ENCODE data around the gene MAN1B1.
"Not testable (repeated sequence)": the region's sequence is repeated elsewhere in the genome, so short reads cannot be mapped to it uniquely, and the experiment has no call there.

The MAN1B1 gene

DNA sequence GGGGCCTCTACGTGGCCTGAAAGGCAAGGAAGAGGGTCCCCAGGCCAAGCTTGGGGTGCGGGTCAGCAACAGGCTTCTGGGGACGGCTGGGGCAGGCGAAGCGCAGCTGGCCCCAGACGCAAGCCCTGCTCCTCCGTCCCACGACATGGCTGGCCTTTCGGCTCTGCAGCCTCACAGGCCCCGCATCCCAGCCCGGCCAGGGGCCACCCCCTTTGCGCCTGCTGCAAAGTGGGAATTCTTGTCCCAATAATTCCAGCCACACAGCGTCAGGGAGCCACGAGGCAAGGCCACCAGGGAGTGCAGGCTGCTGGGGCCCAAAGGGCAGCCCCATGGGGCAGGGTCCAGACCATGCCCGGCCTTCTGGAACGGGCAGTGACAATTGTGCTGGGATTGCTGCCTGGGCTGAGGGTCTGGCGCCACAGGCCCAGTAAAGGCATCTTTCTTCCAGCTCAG lies 31.8 kb upstream of the MAN1B1 start:
- peak overlapping the region; percentile 88 for H3K27ac ChIP-seq
- TF ChIP-seq, protein P1, sequence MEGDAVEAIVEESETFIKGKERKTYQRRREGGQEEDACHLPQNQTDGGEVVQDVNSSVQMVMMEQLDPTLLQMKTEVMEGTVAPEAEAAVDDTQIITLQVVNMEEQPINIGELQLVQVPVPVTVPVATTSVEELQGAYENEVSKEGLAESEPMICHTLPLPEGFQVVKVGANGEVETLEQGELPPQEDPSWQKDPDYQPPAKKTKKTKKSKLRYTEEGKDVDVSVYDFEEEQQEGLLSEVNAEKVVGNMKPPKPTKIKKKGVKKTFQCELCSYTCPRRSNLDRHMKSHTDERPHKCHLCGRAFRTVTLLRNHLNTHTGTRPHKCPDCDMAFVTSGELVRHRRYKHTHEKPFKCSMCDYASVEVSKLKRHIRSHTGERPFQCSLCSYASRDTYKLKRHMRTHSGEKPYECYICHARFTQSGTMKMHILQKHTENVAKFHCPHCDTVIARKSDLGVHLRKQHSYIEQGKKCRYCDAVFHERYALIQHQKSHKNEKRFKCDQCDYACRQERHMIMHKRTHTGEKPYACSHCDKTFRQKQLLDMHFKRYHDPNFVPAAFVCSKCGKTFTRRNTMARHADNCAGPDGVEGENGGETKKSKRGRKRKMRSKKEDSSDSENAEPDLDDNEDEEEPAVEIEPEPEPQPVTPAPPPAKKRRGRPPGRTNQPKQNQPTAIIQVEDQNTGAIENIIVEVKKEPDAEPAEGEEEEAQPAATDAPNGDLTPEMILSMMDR (conservative IDR thresholded peaks at IDR 0.05), result no peak
- no peak for TF ChIP-seq ZFX (IDR thresholded peaks at IDR 0.05)

DNA sequence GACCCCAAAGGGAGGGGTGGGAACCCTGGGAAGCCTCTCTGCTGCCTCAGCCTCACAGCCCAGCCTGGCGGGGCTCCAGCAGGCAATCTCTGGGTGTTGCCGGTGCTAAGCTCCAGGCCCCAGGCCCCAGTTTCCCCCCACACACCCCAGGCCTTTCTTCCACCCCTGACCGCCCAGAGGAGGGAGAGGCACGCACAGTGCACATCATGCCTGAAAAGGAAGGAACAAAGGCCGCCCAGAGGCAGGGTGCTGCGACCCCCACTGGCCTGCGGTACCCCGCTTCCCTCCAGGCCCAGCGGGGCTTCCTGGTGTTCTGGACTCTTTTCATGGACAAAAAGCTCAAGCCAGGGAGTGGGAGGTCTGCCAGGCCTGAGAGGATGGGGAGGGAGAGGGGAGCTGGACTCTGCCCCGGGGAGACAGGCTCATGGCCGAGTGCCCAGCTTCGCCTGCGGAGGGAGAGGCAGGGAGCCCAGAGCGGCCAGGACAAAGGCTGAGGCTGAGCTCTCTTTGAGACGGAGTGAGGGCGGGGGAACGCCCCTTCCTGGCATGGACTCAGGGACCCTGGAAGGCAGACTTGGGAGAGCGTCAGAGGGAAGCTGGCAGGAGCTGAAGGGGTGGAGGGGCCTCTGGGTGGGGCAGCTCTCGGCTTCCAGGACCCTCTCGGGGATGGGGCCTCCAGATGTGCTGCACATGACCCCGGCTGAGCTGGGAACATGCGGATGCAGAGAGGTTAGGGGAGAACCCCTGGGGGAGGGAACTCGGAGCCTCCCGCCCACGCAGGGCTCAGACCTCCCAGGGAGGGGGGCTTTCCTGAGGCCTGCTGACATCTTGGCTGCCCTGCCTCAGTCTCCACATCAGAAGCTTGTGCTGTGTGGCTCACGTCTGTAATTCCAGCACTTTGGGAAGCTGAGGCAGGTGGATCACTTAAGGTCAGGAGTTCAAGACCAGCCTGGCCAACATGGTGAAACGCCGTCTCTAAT lies 31.1 kb upstream of the MAN1B1 start:
- no peak for TF ChIP-seq ZFX (IDR thresholded peaks at IDR 0.05)
- TF ChIP-seq, protein P1 (conservative IDR thresholded peaks at IDR 0.05), result no peak
- peak overlapping the region; percentile 88 for H3K27ac ChIP-seq

DNA sequence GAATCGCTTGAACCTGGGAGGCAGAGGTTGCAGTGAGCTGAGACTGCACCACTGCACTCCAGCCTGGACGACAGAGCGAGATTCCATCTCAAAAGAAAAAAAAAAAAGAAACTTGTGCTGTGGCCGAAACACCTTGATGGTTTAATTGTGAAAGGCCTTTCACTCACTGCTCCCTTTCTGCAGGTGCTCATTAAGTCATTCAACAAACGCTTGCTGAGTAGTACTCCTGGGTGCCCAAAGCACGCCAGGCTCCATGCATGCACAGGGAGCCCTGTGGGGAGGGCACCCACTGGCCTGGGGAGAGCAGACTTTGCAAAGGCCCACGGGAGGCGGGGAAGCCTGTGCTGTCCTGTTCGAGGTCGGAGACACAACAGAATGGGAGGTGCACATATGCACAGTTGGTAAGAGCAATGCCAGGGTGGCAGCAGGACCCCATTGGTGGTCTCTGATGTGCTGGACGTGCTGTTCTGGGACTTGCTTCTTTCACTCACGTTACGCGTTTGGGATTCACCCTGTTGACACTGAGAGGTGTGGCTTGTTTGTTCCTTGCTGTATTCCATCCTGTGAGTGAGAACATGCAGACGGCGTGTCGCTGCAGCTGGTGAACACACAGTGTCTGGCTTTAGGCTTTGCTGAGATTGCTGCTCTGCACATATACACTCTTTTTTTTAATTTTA lies 29.9 kb upstream of the MAN1B1 start:
- TF ChIP-seq, protein P1 (conservative IDR thresholded peaks at IDR 0.05), result no peak
- TF ChIP-seq ZFX (IDR thresholded peaks at IDR 0.05), result no peak
- peak overlapping the region; percentile 63 for H3K27ac ChIP-seq

DNA sequence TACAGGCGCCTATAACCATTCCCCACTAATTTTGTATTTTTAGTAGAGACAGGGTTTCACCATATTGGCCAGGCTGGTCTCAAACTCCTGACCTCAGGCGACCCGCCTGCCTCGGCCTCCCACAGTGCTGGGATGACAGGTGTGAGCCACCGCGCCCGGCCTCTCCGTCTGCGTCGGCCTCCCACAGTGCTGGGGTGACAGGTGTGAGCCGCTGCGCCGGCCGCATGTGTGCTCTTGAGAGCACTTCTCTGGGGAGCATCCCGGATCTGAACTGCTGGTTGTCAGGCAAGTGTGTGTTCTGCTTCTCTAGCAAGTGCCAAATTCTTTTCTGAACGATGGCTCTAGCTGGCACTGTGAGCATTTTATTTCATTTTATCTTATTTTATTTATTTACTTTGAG lies 29.2 kb upstream of the MAN1B1 start:
- TF ChIP-seq, protein P1 (conservative IDR thresholded peaks at IDR 0.05), result no peak
- H3K27ac ChIP-seq, result peak overlapping the region; percentile 63

DNA sequence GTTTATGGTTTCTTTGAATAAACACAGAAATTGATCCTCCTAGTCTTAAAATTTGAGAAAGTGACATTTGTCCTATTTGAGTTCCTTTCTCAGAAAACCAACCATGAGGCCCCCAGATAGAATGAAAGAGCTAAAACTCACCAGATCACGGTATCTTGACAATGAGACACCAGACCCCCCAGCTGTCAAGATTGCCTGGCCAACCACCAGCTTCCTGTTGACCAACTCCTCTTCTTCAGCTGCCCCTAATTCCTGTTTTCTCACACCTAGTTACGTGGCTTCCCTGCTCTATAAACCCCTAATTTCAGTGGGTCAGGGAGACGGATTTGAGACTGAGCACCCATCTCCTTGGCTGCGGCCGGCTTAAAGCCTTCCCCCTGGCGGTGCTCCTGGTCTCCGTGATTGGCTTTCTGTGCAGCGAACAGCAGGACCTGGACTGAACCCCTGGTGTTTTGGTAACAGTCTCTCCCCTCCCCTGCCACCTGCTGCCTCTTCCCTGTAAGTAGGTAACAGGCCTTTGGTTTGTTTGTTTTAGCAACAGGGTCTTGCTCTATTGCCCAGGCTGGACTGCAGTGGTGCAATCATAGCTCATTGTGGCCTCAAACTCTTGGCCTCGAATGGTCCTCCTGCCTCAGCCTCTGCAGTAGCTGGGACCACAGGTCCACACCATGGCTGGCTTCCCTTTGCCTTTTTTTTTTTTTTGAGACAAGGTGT lies 28.1 kb upstream of the MAN1B1 start:
- TF ChIP-seq, protein P1 (conservative IDR thresholded peaks at IDR 0.05), result no peak
- TF ChIP-seq ZFX (IDR thresholded peaks at IDR 0.05), result no peak
- H3K27ac ChIP-seq, result peak overlapping the region; percentile 63; the same call in 1 of the 2 replicates

DNA sequence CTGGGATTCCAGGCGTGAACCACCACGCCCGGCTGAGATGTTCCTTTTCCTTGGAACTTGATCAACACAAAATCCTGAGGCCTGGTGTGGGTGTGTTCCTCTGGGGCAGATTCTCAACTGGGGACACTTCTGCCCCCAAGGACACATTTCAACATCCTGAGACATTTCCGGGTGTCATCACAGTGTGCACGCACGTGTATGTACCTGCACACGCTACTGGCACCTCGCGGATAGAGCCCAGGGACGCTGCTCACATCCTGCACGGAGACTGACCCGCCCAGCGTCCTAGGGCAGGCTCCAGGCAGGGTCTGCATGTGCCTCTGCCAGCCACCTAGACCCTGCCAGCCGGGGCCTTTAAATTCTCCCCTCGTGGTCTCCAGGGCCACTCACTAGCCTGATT lies 24.4 kb upstream of the MAN1B1 start:
- TF ChIP-seq, protein P1 (conservative IDR thresholded peaks at IDR 0.05), result no peak
- TF ChIP-seq ZFX (IDR thresholded peaks at IDR 0.05), result no peak
- no peak overlapping the region for H3K27ac ChIP-seq

DNA sequence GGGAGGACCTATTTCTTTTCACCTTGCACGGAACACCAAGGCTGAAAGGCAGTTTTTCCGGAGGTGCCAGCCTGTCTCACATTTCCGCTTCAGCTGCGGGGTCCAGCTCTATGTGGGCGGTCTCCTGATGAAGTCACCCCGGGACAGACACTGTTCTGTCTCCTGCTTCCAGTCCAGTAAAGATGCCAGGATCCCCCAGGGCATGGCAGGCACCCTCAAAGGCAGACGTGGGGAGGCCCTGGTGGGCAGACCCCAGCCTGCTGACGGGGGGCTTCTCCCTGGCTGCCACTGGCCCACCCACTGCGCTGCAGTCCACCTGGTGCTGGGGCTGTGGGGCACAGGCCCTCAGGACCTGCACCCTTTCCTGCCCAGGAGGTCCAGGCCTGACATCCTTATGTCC lies 24.0 kb upstream of the MAN1B1 start:
- H3K27ac ChIP-seq, result not testable (repeated sequence)

Data from C4-2B (cell line).